Liver (tissue), 9 donors: ENCODE data around the gene IRF4. TPM values are rescaled to one million over a fixed set of nuclear protein-coding genes. Genes with fewer than 3 reads are reported as not detected.
A peak's percentile ranks its signal among the peaks of the same experiment; 100 is the strongest.

Experiments used
- DNase-seq: peaks from one replicate; pipeline ENCODE4 v3.0.0-alpha.2; 2017; ENCODE audit warnings: low spot score
- H3K27ac ChIP-seq, 2 donors: one replicate each; pipeline ENCODE4 v1.7.0; 2013; ENCODE audit warnings: inconsistent platforms in 2 of 2, low read length in 2 of 2, control low read depth in 1 of 2, low read depth in 1 of 2, mild to moderate bottlenecking in 1 of 2
- H3K27me3 ChIP-seq, 4 donors: one replicate each; pipeline versions ENCODE4 v1.6.1 to v1.7.0; 2013; ENCODE audit warnings: low read length in 3 of 4, inconsistent platforms in 1 of 4, mild to moderate bottlenecking in 1 of 4, moderate library complexity in 1 of 4; ENCODE audit not compliant: control insufficient read depth in 4 of 4, insufficient read depth in 4 of 4
- H3K36me3 ChIP-seq, 4 donors: one replicate each; pipeline versions ENCODE4 v1.6.1 to v1.7.0; 2013; ENCODE audit warnings: low read length in 3 of 4, mild to moderate bottlenecking in 3 of 4, low read depth in 1 of 4, moderate library complexity in 1 of 4; ENCODE audit not compliant: control insufficient read depth in 4 of 4, insufficient read depth in 3 of 4
- H3K4me1 ChIP-seq, 4 donors: one replicate each; pipeline versions ENCODE4 v1.6.1 to v1.7.0; 2013; ENCODE audit warnings: low read length in 3 of 4, mild to moderate bottlenecking in 3 of 4, moderate library complexity in 1 of 4; ENCODE audit not compliant: control insufficient read depth in 4 of 4, insufficient read depth in 4 of 4
- H3K4me3 ChIP-seq, 3 donors: one replicate each; pipeline versions ENCODE4 v1.6.1 to v1.7.0; 2013; ENCODE audit warnings: low read length in 3 of 3, control low read depth in 1 of 3, low read depth in 1 of 3, mild to moderate bottlenecking in 1 of 3
- H3K9ac ChIP-seq, 2 donors: one replicate each; pipeline ENCODE4 v1.7.0; 2013; ENCODE audit warnings: low read length in 2 of 2, mild to moderate bottlenecking in 2 of 2, moderate library complexity in 2 of 2, control low read depth in 1 of 2, low read depth in 1 of 2
- H3K9me3 ChIP-seq, 4 donors: one replicate each; pipeline versions ENCODE4 v1.6.1 to v1.7.0; 2013; ENCODE audit warnings: low read length in 3 of 4; ENCODE audit not compliant: control insufficient read depth in 4 of 4
- EGR1 ChIP-seq, 2 donors: IDR thresholded peaks; 2 replicates each; pipeline ENCODE4 v1.6.1; 2016 to 2018; ENCODE audit warnings: antibody characterized with exemption in 2 of 2, low read depth in 2 of 2
- FOXA1 ChIP-seq: IDR thresholded peaks from 2 replicates; pipeline ENCODE4 v1.6.1; 2016; ENCODE audit warnings: antibody characterized with exemption
- FOXA2 ChIP-seq: IDR thresholded peaks from 2 replicates; pipeline ENCODE4 v1.6.1; 2016; ENCODE audit warnings: antibody characterized with exemption
- HNF4A ChIP-seq, 2 donors: conservative IDR thresholded peaks; 2 replicates each; pipeline ENCODE4 v1.6.1; 2016; ENCODE audit warnings: antibody characterized with exemption in 2 of 2, mild to moderate bottlenecking in 2 of 2
- JUND ChIP-seq, 2 donors: IDR thresholded peaks; 2 replicates each; pipeline ENCODE4 v1.6.1; 2016; ENCODE audit warnings: antibody characterized with exemption in 2 of 2
- NR2F2 ChIP-seq: IDR thresholded peaks from 2 replicates; pipeline ENCODE4 v1.6.1; 2016; ENCODE audit warnings: antibody characterized with exemption
- RAD21 ChIP-seq, 2 donors: IDR thresholded peaks; 2 replicates each; pipeline ENCODE4 v1.6.1; 2016; ENCODE audit warnings: antibody characterized with exemption in 2 of 2, mild to moderate bottlenecking in 2 of 2
- RXRA ChIP-seq, 2 donors: IDR thresholded peaks; 2 replicates each; pipeline ENCODE4 v1.6.1; 2017 to 2018; ENCODE audit warnings: antibody characterized with exemption in 2 of 2, mild to moderate bottlenecking in 1 of 2
- SP1 ChIP-seq: IDR thresholded peaks from 2 replicates; pipeline ENCODE4 v1.6.1; 2018; ENCODE audit warnings: antibody characterized with exemption, mild to moderate bottlenecking
- TAF1 ChIP-seq: conservative IDR thresholded peaks from 2 replicates; pipeline ENCODE4 v1.6.1; 2016; ENCODE audit warnings: antibody characterized with exemption, mild to moderate bottlenecking
- WGBS: extraction: QIAGEN DNeasy Blood & Tissue Kit; methylation state at CpG from one replicate; pipeline ENCODE4 v1.1.7; 2013; 5-methylcytosine and 5-hydroxymethylcytosine counted together
- polyA plus RNA-seq, 2 donors: library from polyadenylated mRNA; stranded (reverse) in 1 of 2; unstranded in 1 of 2; fragments of 200-250 nt in 1 of 2; fragments of >200 nt in 1 of 2; fragmentation: Nextera tagmentation in 1 of 2; extraction: Ambion mirVana in 1 of 2; gene quantifications; one replicate each; pipeline versions ENCODE4 v1.2.1 to v1.2.3, GENCODE V29; 2013 to 2015
- total RNA-seq, 2 donors: library from RNA; depleted of rRNA; stranded (reverse); fragments of >200 nt; gene quantifications; one replicate each; pipeline ENCODE4 v1.2.3, GENCODE V29; 2014
- TF ChIP-seq, protein P1 (sequence below): IDR thresholded peaks from 2 replicates; pipeline ENCODE4 v1.6.1; 2016; ENCODE audit warnings: antibody characterized with exemption
- TF ChIP-seq, protein P2 (sequence below): IDR thresholded peaks from 2 replicates; pipeline ENCODE4 v1.6.1; 2016; ENCODE audit warnings: antibody characterized with exemption
- donor health status: healthy.
- donor health status: healthy.
- donor health status: healthy.
- donor health status: healthy.
- donor health status: healthy.

The IRF4 gene
- total and polyA plus RNA-seq, 4 donors, result 0.68 to 1.6 (median 1.1) TPM

DNA sequence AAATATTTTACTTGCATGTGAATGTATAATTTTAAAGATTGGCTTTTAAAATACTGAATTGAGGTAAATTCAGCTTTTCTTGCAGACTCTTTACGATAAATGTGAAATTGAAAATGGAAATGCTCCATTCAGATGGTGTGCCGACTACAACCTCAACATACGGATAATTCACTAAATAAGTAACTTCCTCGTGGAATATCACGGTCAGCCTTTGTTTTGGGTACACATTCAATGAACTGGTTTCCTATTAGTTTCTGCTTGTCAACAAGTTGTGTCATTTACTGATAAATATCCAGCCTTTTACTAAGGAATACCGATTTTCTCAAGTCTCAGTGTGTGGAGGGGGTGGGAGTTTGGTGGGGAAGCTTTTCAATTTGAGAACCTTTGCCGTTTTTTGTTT lies 2.4 kb upstream of the IRF4 start:
- TF ChIP-seq NR2F2 (no peak), RAD21 (IDR thresholded peaks at IDR 0.05) (no peak)
- Histone ChIP-seq H3K36me3 (no peaks in the 10 kb centered on the region), H3K27ac (no peak overlapping the region), H3K4me1 (peaks cover 13 to 38% (median 22%) of the 10 kb centered on the region in 4 donors), H3K4me3 (no peak overlapping the region), H3K27me3 (peaks cover 2 to 20% (median 10%) of the 10 kb centered on the region in 4 donors), H3K9ac (no peak overlapping the region), H3K9me3 (peaks cover 0 to 4% (median 0%) of the 10 kb centered on the region in 4 donors)
- 85% methylated on average over 7 of the region's 7 CpGs for whole genome bisulfite sequencing
- DNase-seq, result no peak

DNA sequence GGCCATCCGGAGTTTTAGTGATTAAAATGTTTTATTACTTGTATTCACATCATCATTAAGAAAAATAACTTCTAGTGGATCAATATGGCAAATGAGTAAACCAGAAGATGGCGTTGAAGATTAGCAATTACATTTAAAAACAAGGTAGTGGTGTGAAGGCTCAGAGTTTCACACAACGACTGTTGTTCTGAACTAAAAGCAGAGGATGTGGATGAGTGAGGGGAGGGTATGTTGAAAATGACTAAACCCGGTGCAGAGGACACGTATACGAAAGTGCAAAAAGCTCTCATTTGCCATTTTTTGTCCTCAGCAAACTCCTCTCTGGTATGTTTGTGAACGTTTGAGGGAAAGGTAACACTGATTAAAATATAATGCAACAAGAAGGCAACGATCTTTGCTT lies 1.9 kb upstream of the IRF4 start:
- Histone ChIP-seq H3K4me3 (no peak overlapping the region), H3K4me1 (peaks cover 13 to 38% (median 22%) of the 10 kb centered on the region in 4 donors), H3K9me3 (peaks cover 0 to 4% (median 0%) of the 10 kb centered on the region in 4 donors), H3K36me3 (no peaks in the 10 kb centered on the region), H3K27me3 (peaks cover 2 to 20% (median 9%) of the 10 kb centered on the region in 4 donors), H3K9ac (no peak overlapping the region), H3K27ac (no peak overlapping the region)
- no peak for DNase-seq
- TF ChIP-seq TAF1, result no peak
- no peak for TF ChIP-seq NR2F2
- TF ChIP-seq FOXA2, result no peak
- TF ChIP-seq HNF4A (conservative IDR thresholded peaks at IDR 0.05), result no peak
- no peak for TF ChIP-seq FOXA1
- peak in 1 of 2 donors; percentile 7 for TF ChIP-seq RAD21 (IDR thresholded peaks at IDR 0.05)
- 71% methylated on average over 8 of the region's 8 CpGs for WGBS

DNA sequence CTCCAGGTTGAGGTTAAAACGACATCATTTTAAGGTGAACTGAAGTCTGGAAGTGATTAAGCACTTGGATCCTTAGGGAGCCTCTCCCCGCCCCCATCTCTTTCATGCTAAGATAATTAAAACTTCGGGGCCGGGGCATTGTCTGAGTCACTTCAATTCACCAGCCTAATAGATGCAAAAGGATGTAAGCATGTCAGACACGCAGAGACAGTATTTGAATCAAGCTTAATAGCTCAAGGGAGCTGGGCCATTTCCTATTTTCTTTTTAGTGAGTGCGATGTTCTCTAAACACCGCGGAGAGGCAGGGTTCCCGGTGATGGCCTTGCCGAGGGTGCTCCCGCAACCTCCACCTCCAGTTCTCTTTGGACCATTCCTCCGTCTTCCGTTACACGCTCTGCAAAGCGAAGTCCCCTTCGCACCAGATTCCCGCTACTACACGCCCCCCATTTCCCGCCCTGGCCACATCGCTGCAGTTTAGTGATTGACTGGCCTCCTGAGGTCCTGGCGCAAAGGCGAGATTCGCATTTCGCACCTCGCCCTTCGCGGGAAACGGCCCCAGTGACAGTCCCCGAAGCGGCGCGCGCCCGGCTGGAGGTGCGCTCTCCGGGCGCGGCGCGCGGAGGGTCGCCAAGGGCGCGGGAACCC lies 516 bp upstream of the IRF4 start:
- Histone ChIP-seq H3K36me3 (no peaks in the 10 kb centered on the region), H3K27me3 (peaks cover 2 to 20% (median 8%) of the 10 kb centered on the region in 4 donors), H3K9ac (no peak overlapping the region), H3K4me1 (peaks cover 13 to 38% (median 22%) of the 10 kb centered on the region in 4 donors), H3K9me3 (peaks cover 0 to 4% (median 0%) of the 10 kb centered on the region in 4 donors), H3K27ac (no peak overlapping the region), H3K4me3 (peak overlapping the region in 1 of 3 donors; percentile 60)
- DNase-seq, result no peak
- WGBS, result 5% methylated on average over 44 of the region's 44 CpGs
- TF ChIP-seq RAD21 (IDR thresholded peaks at IDR 0.05) (no peak), JUND (IDR thresholded peaks at IDR 0.05) (no peak), EGR1 (IDR thresholded peaks at IDR 0.05; ENCODE audit: low read depth in 2 of 2) (no peak), SP1 (no peak), RXRA (IDR thresholded peaks at IDR 0.05) (no peak)
- TF ChIP-seq, protein P1, sequence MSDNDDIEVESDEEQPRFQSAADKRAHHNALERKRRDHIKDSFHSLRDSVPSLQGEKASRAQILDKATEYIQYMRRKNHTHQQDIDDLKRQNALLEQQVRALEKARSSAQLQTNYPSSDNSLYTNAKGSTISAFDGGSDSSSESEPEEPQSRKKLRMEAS, result no peak
- TF ChIP-seq, protein P2, sequence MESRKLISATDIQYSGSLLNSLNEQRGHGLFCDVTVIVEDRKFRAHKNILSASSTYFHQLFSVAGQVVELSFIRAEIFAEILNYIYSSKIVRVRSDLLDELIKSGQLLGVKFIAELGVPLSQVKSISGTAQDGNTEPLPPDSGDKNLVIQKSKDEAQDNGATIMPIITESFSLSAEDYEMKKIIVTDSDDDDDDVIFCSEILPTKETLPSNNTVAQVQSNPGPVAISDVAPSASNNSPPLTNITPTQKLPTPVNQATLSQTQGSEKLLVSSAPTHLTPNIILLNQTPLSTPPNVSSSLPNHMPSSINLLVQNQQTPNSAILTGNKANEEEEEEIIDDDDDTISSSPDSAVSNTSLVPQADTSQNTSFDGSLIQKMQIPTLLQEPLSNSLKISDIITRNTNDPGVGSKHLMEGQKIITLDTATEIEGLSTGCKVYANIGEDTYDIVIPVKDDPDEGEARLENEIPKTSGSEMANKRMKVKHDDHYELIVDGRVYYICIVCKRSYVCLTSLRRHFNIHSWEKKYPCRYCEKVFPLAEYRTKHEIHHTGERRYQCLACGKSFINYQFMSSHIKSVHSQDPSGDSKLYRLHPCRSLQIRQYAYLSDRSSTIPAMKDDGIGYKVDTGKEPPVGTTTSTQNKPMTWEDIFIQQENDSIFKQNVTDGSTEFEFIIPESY, result no peak
